T-helper 17 cell (primary cell): ENCODE data around the gene ACSF2. TPM values are rescaled to one million over a fixed set of nuclear protein-coding genes. Genes with fewer than 3 reads are reported as not detected.
A peak's percentile ranks its signal among the peaks of the same experiment; 100 is the strongest.

Experiments used
- ATAC-seq: fragments of 150-1000 bp; cut with Tn5 transposase; 2 replicates; pipeline ENCODE4 v1.10.0; 2021; ENCODE audit warnings: mild to moderate bottlenecking, moderate library complexity
- DNase-seq, 3 donors: peaks; one replicate each; pipeline versions ENCODE4 v3.0.0 to v3.0.0-alpha.2; 2020 to 2021
- H3K9me3 ChIP-seq: one replicate; pipeline ENCODE4 v1.7.0; 2013; ENCODE audit warnings: low read length, mild to moderate bottlenecking; ENCODE audit not compliant: control insufficient read depth, poor library complexity, severe bottlenecking
- H3K27ac Mint-ChIP-seq: one replicate; pipeline ENCODE4 v1.8.0; 2022; ENCODE audit warnings: mild to moderate bottlenecking, moderate library complexity, mixed read lengths
- H3K27me3 Mint-ChIP-seq: one replicate; pipeline ENCODE4 v1.8.0; 2022; ENCODE audit warnings: mixed read lengths
- H3K36me3 Mint-ChIP-seq: one replicate; pipeline ENCODE4 v1.8.0; 2022; ENCODE audit warnings: low read depth, mixed read lengths
- H3K4me1 Mint-ChIP-seq: one replicate; pipeline ENCODE4 v1.8.0; 2022; ENCODE audit warnings: mild to moderate bottlenecking, mixed read lengths
- H3K4me3 Mint-ChIP-seq: one replicate; pipeline ENCODE4 v1.8.0; 2022; ENCODE audit warnings: mild to moderate bottlenecking, moderate library complexity, mixed read lengths
- total RNA-seq, 4 donors: library from RNA in 2 of 4; stranded (reverse) in 2 of 4; gene quantifications; one replicate each; pipeline ENCODE4 v1.2.3 and lab custom pipeline; 2022 to 2026

ACSF2 gene
- 10 to 100 TPM; 16.4 to 21.8 TPM for total RNA-seq
- total RNA-seq (lab: John Stamatoyannopoulos, UW): 13.9 to 19.1 reads per million in 2 donors

GRCh38 chr17:50425682-50426471 lies at the start of gene ACSF2:
ACSF2 (plus strand) TSS chr17:50426218; CDS start chr17:50426262, 44 bp downstream.
- H3K9me3 ChIP-seq: no peaks in the 10 kb centered on the region
- Mint-ChIP-seq H3K4me1 (peaks cover 15% of the 10 kb centered on the region), H3K4me3 (peak within 1 kb of the TSS; percentile 87), H3K27ac (peak within 1 kb of the TSS; percentile 85), H3K36me3 (no peaks in the 10 kb centered on the region), H3K27me3 (no peaks in the 10 kb centered on the region)
- DNase-seq (peak; percentile 50 to 71 (median 69)), ATAC-seq (peak; percentile 91)

- Mint-ChIP-seq H3K4me1 (no peaks in the 10 kb centered on the region), H3K36me3 (no peaks in the 10 kb centered on the region)
- ATAC-seq: no peak
Observed at GRCh38 chr17:50379351-50380132, 46.5 kb upstream of the ACSF2 start.

GRCh38 chr17:50380369-50381259 lies 45.4 kb upstream of the ACSF2 start:
- peaks cover 3% of the 10 kb centered on the region for H3K4me1 Mint-ChIP-seq
- peaks cover 4% of the 10 kb centered on the region for H3K36me3 Mint-ChIP-seq
- no peaks in the 10 kb centered on the region for H3K27me3 Mint-ChIP-seq
- ATAC-seq (peak; percentile 8), DNase-seq (no peak)
- H3K27ac Mint-ChIP-seq: no peak overlapping the region
- no peak overlapping the region for H3K4me3 Mint-ChIP-seq
- H3K9me3 ChIP-seq: no peaks in the 10 kb centered on the region

More at GRCh38 chr17:50379351-50380132, 46.5 kb upstream of the ACSF2 start:
- Mint-ChIP-seq H3K4me3 (peak overlapping the region; percentile 19), H3K27ac (no peak overlapping the region), H3K27me3 (no peaks in the 10 kb centered on the region)
- DNase-seq: no peak
- no peaks in the 10 kb centered on the region for H3K9me3 ChIP-seq

- Mint-ChIP-seq H3K4me3 (no peak overlapping the region), H3K36me3 (peaks cover 4% of the 10 kb centered on the region), H3K4me1 (peaks cover 3% of the 10 kb centered on the region), H3K27me3 (no peaks in the 10 kb centered on the region), H3K27ac (no peak overlapping the region)
- no peaks in the 10 kb centered on the region for H3K9me3 ChIP-seq
- no peak for ATAC-seq
- DNase-seq: no peak
Observed at GRCh38 chr17:50381260-50381815, 44.7 kb upstream of the ACSF2 start.

- peaks cover 3% of the 10 kb centered on the region for H3K4me1 Mint-ChIP-seq
- H3K27me3 Mint-ChIP-seq: no peaks in the 10 kb centered on the region
- H3K36me3 Mint-ChIP-seq: peaks cover 4% of the 10 kb centered on the region
- no peak for ATAC-seq
- H3K27ac Mint-ChIP-seq: no peak overlapping the region
- H3K4me3 Mint-ChIP-seq: no peak overlapping the region
- DNase-seq: no peak
- H3K9me3 ChIP-seq: no peaks in the 10 kb centered on the region
Observed at GRCh38 chr17:50381920-50382319, 44.1 kb upstream of the ACSF2 start.

- H3K36me3 Mint-ChIP-seq: peaks cover 4% of the 10 kb centered on the region
- no peak overlapping the region for H3K4me3 Mint-ChIP-seq
- peaks cover 8% of the 10 kb centered on the region for H3K4me1 Mint-ChIP-seq
- no peaks in the 10 kb centered on the region for H3K9me3 ChIP-seq
- no peaks in the 10 kb centered on the region for H3K27me3 Mint-ChIP-seq
- no peak overlapping the region for H3K27ac Mint-ChIP-seq
- ATAC-seq: no peak
- no peak for DNase-seq
Observed at GRCh38 chr17:50382931-50383330, 43.1 kb upstream of the ACSF2 start.

GRCh38 chr17:50386510-50386909 lies 39.5 kb upstream of the ACSF2 start:
- ATAC-seq (no peak), DNase-seq (no peak)
- no peaks in the 10 kb centered on the region for H3K27me3 Mint-ChIP-seq
- peaks cover 4% of the 10 kb centered on the region for H3K36me3 Mint-ChIP-seq
- H3K9me3 ChIP-seq: no peaks in the 10 kb centered on the region
- peak overlapping the region; percentile 19 for H3K27ac Mint-ChIP-seq
- peaks cover 10% of the 10 kb centered on the region for H3K4me1 Mint-ChIP-seq
- H3K4me3 Mint-ChIP-seq: no peak overlapping the region

- H3K9me3 ChIP-seq: no peaks in the 10 kb centered on the region
- no peak for DNase-seq
- H3K36me3 Mint-ChIP-seq: peaks cover 9% of the 10 kb centered on the region
- no peak for ATAC-seq
- H3K4me3 Mint-ChIP-seq: no peak overlapping the region
- H3K27ac Mint-ChIP-seq: no peak overlapping the region
- H3K27me3 Mint-ChIP-seq: no peaks in the 10 kb centered on the region
- peaks cover 15% of the 10 kb centered on the region for H3K4me1 Mint-ChIP-seq
Observed at GRCh38 chr17:50388728-50389127, 37.3 kb upstream of the ACSF2 start.

GRCh38 chr17:50389534-50389933 lies 36.5 kb upstream of the ACSF2 start:
- DNase-seq (no peak), ATAC-seq (no peak)
- peak overlapping the region; percentile 41 for H3K27ac Mint-ChIP-seq
- no peaks in the 10 kb centered on the region for H3K9me3 ChIP-seq
- no peak overlapping the region for H3K4me3 Mint-ChIP-seq
- H3K36me3 Mint-ChIP-seq: peaks cover 9% of the 10 kb centered on the region
- no peaks in the 10 kb centered on the region for H3K27me3 Mint-ChIP-seq
- peaks cover 21% of the 10 kb centered on the region for H3K4me1 Mint-ChIP-seq

- Mint-ChIP-seq H3K4me3 (no peak overlapping the region), H3K36me3 (peaks cover 5% of the 10 kb centered on the region), H3K4me1 (peaks cover 31% of the 10 kb centered on the region), H3K27ac (peak overlapping the region; percentile 57), H3K27me3 (no peaks in the 10 kb centered on the region)
- H3K9me3 ChIP-seq: no peaks in the 10 kb centered on the region
- DNase-seq (no peak), ATAC-seq (no peak)
Observed at GRCh38 chr17:50392621-50393020, 33.4 kb upstream of the ACSF2 start.

- no peak overlapping the region for H3K4me3 Mint-ChIP-seq
- H3K4me1 Mint-ChIP-seq: peaks cover 34% of the 10 kb centered on the region
- peaks cover 5% of the 10 kb centered on the region for H3K36me3 Mint-ChIP-seq
- H3K27ac Mint-ChIP-seq: peak overlapping the region; percentile 57
- no peak for DNase-seq
- no peaks in the 10 kb centered on the region for H3K9me3 ChIP-seq
- no peaks in the 10 kb centered on the region for H3K27me3 Mint-ChIP-seq
- no peak for ATAC-seq
Observed at GRCh38 chr17:50393700-50394099, 32.3 kb upstream of the ACSF2 start.

- peak overlapping the region; percentile 11 for H3K27ac Mint-ChIP-seq
Observed at GRCh38 chr17:50394711-50395110, 31.3 kb upstream of the ACSF2 start.

More at GRCh38 chr17:50394711-50395110, 31.3 kb upstream of the ACSF2 start:
- H3K27me3 Mint-ChIP-seq: no peaks in the 10 kb centered on the region
- peaks cover 5% of the 10 kb centered on the region for H3K36me3 Mint-ChIP-seq
- H3K4me1 Mint-ChIP-seq: peaks cover 34% of the 10 kb centered on the region
- no peaks in the 10 kb centered on the region for H3K9me3 ChIP-seq
- H3K4me3 Mint-ChIP-seq: peak overlapping the region; percentile 96
- ATAC-seq: no peak
- DNase-seq: no peak
